Activated CD8-positive, alpha-beta memory T cell treated with anti-CD3 and anti-CD28 coated beads, Interleukin-2, amount 50 U/mL, for 4 hours (primary cell): ENCODE results near the gene KIAA1549.

Experiments
- DNase-seq: peaks from one replicate; pipeline ENCODE4 v3.0.0-alpha.2; 2020

KIAA1549 gene

DNA sequence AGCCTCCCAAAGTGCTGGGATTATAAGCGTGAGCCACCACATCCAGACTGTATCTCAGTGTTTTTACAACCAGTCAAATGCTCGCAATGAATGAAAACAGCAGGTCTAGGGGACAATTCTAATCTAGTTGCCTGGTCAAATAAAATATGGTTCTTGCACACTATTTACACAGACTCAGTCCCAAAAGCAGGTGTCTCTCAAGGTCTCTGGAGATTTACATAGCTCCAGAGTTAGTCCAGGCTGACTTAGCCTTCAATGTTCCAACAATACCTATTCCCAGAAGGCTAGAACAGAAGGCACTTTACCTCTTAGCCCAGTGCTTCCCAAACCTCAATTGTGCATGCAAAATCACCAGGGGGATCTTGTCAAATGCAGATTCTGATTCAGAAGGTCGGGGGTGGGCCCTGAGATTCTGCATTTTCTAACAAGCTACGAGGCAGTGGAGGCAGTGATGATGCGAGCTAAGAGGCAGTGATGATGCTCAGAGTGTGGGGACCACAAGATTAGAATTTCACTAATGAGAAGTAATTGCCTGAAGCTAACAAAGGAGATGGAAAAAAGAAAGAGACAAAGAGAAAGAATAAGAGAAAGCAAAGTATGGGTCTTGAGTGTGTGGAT is 6.4 kb downstream of the KIAA1549 start:
- no peak for DNase-seq

DNA sequence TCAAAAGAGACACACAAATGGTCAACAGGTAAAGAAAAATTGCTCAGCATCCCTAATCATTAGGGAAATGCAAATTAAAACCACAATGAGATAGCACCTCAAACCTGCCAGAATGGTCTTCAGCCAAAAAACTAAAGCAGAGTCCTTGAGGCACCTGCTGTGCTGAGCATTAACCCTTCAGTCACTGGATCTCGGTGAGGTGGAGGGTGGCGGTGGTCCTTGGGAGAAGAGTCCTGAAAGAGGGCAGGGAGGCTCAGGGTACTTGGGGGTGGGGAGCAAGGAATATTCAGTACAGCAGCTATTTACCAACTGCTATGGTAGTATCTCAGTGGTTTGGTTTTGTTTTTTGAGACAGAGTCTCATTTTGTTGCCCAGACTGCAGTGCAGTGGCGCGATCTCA is 7.1 kb downstream of the KIAA1549 start:
- no peak for DNase-seq

DNA sequence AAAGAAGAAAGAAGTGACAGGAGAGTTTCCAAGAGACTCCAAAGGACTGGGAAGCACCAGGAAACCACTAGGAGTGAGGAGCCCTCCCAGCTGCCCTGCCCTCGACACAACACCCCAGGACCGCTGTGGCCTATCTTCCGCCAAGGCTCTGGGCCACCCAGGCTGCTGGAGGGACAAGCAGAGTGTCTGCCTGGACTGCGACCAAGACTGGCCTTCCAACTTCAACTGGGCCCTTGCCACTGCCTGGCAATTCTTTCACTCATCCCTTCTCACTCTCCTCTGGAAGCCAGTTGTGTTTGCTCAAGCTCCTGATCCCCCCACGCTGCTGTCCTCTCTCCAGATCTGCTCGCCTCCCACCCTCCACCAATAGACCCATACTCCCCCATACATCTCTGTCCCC is 10.2 kb downstream of the KIAA1549 start:
- no peak for DNase-seq

DNA sequence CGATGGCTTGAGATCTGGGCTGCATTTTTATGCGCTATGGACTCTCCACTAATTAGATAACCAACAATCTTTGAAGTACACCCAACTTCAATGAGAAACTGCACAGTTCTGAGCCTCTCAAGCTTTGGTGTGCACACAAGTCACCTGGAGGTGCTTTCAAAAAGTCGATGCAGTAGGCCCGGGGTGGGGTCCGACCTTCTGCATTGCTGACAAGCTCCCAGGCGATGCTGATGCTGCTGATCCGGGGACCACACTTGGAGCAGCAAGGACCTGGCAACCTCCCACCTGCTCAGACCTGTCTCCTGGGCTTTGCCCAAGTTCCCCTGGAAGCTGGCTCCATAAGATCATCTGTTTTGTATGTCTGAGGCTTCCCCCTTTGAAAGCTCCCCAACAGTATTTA is 10.7 kb downstream of the KIAA1549 start:
- DNase-seq: no peak

DNA sequence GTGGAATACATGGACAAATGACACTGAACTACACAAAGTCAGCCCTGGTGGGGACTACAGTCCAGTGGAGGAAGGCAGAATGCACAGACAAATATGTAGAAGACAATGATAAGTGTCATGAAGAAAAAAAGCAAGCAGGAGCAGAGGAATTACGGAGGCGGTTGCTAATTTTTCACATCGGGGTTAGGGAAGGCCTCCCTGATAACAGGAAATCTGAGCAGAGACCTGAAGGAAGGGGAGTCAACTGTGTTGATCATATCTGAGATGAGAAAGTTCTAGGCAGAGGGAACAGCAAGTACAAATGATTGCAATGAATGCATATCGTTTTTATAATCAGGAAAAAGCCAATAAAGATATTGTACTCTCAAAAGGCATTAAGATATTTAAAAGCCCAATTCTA is 14.0 kb downstream of the KIAA1549 start:
- no peak for DNase-seq

DNA sequence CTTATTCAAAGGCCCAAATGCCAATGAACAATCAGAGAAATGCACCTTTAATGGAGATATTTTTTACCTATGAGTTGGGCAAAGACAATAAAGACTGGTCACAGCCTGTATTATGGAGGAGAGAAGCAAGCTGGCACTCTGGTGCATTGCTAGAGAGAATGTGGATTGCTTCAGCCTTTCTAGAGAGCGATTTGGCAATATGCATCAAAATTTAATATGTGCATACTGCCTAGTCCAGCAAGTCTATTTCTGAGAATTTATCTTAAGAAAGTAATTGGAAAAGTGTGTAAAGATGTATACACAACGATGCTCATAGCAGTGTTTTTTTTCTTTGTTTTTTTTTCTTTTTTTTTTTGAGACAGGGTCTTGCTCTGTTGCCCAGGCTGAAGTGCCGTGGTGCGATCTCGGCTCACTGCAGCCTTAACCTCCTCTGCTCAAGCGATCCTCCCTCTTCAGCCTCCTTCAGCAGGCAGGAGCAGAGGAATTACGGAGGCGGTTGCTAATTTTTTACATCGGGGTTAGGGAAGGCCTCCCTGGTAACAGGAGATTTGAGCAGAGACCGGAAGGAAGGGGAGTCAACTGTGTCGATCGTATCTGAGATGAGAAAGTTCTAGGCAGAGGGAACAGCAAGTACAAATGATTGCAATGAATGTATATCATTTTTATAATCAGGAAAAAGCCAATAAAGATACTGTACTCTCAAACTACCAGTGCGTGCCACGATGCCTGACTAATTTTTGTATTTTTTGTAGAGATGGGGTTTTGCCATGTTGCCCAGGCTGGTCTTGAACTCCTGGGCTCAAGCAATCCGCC is 16.4 kb downstream of the KIAA1549 start:
- no peak for DNase-seq

DNA sequence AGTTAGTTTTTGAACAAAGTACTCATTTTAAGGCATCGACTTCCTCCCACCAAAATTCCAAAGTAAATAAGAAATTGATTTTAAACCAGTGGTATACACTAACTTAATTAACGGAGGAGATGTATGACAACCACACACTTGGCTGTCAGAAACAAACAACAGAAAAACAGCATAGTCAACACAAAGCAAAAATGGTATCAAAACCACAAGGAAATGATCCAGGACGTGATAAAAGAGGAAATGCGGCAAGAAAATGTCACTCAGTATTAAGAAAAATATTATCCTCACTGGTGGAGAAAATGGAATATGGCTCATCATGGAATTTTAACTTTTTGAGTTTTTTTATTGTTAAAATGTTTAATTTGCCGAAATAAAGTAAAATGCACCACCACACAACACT is 17.5 kb downstream of the KIAA1549 start:
- DNase-seq: no peak

DNA sequence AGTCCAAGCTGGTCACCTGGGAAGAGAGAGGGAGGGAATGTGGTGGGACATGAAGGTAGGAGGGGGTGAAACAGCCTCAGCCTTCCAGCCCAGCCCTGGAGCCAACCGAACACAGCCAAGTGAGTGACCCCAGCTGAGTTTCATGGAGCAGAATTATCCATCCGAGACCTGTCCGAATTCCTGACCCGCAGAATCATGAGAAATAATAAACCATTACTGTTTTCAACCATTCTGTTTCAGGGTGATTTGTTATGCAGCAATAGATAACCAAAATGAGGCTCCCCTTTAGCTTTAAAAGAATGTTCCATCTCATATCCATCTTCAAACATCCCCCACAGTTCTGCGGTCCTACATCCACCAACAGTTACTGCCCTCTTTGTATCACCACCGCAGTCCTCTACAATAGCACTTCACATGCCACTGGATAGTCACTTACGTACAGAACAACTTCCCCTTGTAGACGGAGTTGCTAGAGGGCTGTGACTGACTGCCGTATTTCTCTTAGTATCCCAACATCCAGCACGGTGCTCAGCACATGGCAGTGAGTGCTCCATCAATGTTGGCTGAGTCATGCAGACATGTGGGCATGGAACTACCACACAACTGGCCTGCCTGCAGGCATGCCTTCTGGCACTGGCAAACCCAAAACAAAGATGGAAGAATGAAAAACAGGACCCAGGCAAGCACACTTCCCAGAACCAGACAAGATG is 18.5 kb downstream of the KIAA1549 start:
- DNase-seq: no peak

DNA sequence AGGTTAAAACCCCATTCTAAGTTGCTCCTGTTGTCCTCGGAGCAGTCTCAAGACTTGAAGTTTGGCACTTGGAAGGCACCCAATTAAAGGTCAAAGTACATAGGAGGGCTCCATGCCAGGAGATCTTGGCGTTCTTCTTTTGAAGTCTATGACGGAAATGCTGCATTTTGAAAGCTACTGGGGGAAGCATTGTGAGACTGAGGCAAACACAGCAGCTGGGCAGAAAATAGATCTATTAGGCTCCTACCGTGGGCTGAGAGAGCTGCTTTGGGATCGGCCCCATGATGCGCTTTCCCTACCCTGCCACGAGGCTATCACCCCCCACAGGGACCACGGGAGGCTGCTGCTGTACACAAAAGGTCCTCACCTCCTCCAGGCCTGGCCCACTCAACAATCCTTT is 20.0 kb downstream of the KIAA1549 start:
- DNase-seq: no peak

DNA sequence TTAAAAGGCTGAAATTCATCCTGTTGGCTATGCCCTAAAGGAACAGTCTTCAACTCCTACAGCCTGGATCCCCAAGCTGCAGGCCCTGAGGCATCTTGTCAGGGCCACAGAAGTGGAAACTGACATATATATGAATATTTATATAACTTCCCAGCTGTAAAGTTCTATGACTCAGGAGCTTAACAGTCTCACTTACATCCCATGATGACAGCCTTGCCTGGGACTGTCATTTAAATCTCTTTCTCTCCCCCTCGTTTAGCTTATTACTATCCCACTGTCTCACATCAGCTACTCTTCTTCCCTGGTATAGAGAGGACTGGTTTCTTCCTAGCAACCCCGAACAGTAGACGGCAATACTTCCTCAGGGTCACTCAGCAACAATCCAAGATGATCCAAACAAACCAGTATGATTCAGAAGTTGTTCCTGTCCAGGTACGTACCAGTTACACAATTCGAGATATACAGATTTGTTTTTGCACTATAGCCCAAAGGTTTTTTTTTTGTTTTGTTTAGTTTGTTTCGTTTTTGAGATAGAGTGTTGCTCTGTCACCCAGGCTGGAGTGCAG is 22.7 kb downstream of the KIAA1549 start:
- DNase-seq: no peak

DNA sequence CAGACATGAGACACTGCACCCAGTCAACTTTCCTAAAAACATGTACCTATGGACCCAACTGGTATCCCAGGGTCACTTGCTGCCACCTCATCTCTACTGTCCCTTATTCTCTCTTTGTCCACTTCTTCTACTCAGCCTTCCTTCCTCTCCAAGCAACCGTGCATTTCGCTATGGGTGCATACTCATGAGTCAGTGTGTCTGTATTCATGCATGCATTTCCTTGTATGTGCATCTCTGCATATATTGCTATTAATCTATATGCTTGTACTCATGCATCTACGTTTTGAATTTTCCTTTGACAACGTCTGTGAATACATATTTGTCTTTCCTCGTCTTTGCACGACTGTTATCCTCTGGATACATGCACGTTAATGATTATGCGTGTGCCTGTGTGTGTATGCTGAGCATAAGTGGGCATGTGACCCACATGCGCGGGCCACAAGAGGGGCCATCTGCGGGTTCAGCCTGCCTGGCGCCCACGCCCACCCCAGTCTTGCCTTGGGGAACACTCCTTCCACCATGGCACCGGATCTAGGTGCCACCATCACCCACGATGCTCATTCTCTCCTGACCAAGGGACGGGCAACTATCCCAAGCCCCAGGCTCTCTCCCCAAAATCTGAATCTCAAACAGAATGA is 23.3 kb downstream of the KIAA1549 start:
- no peak for DNase-seq

DNA sequence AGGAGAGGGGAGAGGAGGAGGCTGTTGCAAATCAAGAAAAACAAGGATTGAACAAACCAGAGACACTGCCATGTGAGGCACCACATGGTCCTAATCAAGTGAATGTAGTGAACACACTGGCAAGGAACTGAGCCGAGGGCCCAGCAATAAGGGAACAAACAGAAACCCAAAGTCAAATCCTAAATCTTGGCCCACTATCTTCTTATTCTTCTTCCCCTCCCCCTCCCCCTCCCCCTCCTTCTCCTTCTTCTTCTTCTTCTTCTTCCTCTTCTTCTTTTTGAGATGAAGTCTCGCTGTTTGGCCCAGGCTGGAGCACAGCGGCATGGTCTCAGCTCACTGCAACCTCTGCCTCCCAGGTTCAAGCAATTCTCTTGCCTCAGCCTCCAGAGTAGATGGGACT is 24.0 kb downstream of the KIAA1549 start:
- DNase-seq: no peak

DNA sequence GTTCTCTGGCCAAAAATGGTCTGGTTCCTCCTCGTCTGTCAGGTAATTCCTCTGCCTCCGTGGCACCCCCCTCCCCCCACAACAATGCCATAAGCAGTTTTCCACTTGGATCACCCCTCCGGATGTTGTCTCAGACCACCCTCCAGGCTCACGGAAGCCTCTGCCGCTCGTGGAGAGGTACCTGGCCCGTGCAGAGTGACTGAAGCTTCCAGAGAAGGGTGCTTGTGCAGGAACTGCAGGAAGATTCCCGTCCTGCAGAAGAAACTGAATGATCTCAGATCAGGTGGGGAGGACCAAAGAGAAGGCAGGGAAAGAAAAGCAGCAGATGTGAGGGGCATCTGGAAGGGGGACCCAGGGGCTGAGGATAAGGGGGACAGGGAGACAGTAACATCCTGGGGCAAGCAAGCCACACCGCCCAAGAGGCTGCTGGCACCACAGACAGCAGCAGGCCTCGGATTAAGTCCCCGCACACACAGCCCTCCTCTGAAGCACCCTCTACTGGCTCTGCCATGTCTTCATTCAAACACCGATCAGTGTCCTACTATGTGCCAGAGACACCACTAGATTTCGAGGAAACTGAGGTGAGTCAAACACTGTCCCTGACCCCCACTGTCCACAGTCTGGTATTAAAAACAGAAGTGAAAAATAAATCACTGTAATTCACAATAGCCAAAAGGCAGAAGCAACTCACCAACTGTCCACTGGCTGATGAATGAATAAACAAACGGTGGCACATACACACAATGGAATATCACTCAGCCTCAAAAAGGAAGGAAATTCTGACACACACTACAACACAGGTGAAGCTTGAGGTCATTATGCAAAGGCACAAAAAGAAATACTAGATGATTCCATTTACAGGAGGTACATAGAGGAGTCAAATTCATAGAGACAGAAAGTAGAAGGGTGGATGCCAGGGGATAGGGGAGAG is 26.4 kb downstream of the KIAA1549 start:
- no peak for DNase-seq

DNA sequence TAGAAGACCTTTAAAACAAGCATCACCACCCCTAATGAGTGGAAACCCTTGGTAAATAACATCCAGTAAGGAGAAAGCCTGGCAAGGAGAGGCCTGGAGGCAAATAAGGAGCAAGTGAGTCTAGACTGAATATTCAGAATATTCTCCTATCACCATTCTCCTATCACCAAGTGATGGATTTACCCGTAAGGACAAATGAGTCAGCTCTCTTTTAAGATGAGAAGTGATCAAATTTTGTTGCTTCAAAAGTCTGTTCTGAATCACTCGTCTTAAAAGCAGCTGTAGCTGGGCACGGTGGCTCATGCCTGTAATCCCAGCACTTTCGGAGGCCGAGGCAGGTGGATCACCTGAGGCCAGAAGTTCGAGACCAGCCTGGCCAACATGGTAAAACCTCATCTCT is 28.4 kb downstream of the KIAA1549 start:
- DNase-seq: no peak

DNA sequence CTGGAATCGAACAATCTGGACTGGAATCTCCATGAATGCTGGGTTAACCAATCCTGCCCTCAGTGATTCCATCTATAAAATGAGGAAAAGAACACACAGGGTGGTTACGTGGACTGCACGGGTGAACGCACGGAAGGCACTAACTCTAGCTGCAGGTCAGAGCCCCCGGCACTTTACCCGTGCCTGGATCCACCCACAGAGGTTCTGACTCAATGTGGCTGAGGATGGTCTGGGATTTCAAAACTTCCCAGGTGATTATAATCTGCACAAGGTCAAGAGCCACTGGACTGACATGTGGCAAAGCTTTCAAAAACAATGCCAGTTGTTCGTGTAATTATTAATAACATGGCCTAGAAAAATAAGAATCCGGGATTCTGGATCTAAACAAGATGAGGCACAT is 29.2 kb downstream of the KIAA1549 start:
- no peak for DNase-seq

DNA sequence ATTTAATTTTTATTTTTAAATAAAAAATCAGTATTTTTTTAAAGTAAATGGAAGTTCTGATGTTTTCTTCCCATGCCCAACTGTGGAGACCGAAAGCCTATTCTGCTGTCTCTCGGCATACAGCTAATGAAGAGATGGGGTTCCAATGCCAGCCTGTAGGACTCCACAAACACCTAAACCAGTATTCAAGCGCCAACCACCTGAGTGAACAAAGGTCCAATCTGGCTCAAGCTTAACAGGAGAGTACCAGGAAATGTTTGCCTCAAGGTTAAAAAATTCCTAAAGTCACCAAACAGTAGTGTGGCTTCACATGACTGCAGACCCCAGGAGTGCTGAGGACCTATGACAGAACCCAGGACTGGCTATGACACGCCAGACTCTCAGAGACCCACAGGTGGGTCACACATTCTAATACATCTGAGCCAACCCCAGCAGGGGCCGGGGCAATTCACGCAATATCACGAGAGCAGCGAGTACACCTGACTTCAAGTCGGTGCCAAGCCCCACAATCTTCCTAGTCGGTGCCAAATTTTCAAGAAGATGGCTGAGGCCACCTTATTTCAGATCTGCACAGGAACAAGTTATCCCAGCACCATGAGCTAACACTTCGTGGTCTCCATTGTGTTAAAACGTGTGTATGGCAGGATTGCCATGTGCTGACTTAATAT is 31.6 kb downstream of the KIAA1549 start:
- DNase-seq: no peak

DNA sequence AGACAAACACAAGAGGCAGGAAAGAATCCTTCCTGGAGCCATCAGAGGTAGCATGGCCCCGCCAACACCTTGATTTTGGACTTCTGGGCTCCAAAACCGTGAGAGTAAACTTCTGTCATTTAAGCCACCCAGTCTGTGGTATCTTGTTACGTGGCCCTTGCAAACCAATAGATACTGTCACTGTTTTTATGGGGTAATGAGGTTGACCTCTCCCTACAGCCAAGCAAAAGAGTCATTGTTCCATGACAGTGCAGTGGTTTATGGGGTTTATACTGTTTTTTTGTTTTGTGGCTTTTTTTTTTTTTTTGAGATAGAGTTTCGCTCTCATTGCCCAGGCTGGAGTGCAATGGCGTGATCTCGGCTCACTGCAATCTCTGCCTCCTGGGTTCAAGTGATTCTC is 32.8 kb downstream of the KIAA1549 start:
- no peak for DNase-seq

DNA sequence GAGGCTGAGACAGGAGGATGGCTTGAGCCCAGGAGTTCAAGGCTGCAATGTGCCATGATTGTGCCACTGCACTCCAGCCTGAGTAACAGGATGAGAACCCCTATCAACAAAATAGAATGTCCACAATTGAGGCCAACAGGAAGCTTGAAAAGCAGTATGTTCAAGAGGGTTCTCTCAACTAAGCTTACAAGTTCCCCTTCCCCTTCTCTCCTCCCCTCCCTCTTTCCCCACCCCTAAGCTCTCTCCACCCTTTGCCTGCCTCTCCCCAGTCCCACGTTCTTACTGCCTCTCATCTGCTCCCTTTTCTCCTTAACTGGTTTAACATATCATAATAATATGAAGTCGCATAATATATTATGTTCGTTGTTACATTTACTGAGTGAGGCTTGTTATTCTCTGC is 35.4 kb downstream of the KIAA1549 start:
- DNase-seq: no peak

DNA sequence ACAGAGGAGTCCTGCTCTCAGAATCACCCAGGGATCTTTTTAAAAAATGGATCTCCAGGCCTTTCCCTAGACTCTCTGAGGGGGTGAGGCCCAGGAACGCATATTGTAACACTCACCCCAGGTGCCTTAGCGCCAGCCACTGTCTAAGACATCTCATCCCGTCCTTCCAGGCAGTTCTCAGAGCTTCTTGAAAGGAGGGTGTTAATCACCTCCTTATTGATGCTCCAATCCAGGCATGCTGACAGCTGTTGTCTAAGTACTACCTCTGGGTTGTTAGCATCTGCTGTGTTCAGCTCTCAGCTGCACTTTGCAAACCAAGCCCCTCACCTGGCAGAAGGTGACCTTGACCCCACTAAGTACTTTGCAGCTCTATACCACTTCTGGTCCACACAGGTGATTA is 36.0 kb downstream of the KIAA1549 start:
- DNase-seq: no peak

DNA sequence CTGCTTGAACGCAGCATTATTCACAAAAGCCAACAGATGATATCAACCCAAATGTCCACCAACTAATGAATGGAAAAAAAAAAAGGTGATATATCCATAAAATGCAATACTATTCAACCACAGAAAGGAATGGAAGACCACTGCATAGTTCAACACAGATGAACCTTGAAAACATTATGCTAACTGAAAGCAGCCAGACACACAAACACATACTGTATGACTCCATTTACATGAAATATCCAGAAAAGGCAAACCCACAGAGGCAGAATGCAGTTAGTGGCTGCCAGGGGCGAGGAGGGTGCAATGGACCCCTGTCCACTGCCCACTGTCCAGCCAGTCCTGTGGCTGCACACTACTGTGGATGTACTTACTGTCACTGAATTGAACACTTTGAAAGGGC is 36.6 kb downstream of the KIAA1549 start:
- no peak for DNase-seq

DNA sequence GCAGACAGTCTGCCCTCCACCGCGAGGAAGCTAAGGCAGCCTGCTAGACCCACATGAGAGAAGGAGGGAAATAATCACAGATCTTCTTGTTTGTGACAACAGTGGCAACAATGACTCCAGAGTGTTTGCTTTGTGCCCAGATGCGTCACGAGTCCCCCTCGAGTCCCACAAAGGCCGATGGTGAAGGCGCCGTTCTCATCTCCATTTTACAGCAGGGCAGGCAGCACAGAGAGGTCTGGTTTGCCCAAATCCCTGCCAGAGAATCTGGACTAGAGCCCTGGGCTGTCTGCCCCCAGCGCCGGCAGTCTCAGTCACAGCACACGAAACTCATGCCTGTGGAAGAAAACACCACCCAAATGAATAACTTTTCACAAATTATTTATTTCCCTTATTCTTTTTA is 38.1 kb downstream of the KIAA1549 start:
- DNase-seq: no peak

DNA sequence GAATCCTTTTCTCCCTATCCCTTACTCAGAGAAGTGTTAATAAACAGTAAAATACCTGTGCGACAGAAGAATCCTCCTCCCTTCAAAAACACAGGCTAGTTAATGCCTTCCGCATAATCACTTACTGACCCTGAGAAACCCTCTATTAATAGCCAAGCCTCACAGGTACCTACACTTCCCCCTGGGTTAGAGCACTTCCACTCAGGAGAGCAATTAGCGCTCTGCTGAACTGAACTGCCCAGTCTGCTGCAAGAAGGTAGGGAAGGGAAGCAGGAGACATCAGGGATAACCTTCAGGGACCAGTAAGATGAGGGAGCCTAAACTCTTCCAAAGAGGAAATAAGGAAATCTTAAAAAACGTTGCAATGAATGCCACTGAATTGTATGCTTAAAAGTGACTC is 39.6 kb downstream of the KIAA1549 start:
- no peak for DNase-seq
